Measurements from ENCODE around the gene BBLN.
"Not testable (repeated sequence)": the region's sequence is repeated elsewhere in the genome, so short reads cannot be mapped to it uniquely, and the experiment has no call there.

Gene BBLN

DNA sequence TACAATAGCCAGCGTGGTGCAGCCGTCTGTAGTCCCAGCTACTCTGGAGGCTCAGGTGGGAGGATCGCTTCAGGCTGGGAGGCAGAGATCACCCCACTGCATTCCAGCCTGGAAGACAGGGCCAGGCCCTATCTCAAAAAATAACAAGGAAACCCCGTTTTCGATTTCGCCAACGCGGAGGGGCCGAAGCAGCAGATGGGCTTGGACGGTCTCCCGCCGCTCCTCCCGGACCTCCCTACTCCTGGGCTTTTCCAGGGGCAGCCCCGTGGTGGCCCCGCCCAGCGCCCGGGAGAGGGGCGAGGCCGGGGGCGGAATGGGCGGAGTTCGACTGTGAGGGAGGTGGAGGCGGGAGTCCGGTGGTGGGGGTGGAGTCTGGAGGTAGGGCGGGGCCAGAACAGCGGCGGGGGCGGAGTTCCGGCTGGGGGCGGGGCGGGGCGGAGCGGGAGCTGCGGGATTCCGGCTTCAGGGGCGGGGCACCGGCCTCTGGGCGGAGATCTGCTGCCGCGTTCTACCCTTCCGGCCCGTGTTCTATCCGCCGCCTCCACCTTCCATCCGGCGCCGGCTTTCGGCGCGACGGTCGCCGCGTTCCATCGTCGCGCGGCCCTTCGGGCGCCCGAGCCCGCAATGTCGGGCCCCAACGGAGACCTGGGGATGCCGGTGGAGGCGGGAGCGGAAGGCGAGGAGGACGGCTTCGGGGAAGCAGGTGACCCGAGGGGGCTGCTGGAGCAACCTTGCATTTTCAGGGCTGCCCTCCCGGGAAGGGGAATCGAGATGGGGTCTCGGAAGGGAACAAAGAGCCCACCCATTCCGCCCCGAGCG lies at the start of gene BBLN:
Gene BBLN (plus strand): TSS at position 482 of the 819 bp plus-strand sequence. CDS start 143 bp downstream, at position 625.
- peak; percentile 85 to 94 (median 87) for DNase-seq (ENCODE audit: low read depth in 3 of 3, low spot score in 1 of 3)

- DNase-seq (ENCODE audit: low read depth in 3 of 3, low spot score in 1 of 3): not testable (repeated sequence)
Measured at GRCh38 chr9:128111726-128112125, 48.3 kb upstream of the BBLN start.

DNA sequence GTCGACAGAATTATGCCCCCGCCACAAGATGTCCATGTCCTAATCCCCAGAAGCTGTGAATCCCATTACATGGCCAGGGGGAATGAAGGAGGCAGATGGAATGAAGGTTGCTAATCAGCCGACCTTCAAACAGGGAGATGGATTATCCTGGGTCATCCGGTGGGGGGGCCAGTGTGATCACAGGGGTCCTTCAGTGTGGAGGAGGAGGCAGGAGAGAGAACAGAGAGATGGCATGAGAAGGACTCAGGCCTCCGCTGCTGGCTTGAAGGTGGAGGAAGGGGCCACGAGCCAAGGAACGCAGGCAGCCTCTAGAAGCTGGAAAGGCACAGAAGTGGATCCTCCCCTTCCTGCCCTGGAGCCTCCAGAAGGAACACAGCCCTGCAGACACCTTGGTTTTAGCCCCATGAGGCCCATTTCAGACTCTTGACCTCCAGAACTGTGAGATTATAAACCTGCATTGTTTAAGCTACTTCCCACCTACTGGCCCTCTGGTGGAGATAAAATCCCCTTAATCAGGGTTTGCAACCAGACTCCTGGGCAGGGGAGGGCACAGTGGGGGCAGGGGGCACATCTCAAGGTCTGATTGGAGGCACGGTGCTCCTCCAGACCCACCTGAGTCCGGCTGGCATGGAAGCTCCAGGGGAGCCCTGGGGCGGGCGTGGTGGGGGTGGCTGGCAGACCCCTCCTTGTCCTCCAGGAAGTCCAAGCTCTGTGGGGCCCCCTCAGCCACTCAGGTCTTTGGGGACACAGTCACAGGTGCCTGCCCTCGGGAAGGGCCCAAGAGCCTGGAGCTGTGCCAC lies 46.3 kb upstream of the BBLN start:
- no peak for DNase-seq (ENCODE audit: low read depth in 3 of 3, low spot score in 1 of 3)

DNA sequence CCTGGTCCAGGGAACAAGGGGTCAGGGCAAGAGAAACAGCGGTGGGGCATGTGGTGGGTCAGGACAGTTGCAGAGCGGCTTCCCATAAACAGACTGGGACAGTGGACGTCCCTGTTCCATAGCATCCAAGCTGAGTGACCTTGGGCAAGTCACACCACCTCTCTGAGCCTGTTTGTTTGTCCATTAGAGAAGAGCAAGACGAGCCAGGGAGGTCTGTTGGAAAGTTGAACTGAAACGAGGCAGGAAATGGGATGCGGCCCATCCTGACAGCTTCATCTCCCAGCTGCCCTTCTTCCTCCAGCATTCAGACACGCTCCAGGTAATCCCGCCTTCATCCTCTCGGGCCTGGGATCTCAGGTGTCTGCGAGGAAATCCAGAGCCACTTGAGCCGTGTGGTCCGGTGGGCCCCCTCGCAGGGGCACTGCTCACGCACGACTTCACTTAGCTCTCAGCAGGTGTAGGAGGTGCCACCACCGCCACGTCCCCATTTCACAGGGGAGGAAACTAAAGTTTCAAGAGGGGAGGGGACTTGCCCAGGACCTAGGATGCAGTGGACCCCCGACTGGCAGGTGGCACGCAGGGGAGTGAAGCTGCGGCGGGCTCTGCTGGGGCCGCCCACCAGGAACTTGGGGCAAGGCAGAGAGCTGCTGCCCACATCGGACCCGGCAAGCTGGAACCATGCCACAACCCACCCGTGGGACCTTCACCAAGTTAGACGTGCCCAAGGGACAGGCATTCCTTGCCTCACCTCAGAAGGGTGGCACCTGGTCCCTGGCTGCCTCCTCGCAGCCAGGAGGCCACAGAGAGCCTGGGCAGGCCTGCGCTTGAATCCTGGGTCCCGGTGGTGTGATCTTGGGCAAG lies 45.5 kb upstream of the BBLN start:
- no peak for DNase-seq (ENCODE audit: low read depth in 3 of 3, low spot score in 1 of 3)

- no peak for DNase-seq (ENCODE audit: low read depth in 3 of 3, low spot score in 1 of 3)
Measured at GRCh38 chr9:128115187-128116103, 44.6 kb upstream of the BBLN start.

DNA sequence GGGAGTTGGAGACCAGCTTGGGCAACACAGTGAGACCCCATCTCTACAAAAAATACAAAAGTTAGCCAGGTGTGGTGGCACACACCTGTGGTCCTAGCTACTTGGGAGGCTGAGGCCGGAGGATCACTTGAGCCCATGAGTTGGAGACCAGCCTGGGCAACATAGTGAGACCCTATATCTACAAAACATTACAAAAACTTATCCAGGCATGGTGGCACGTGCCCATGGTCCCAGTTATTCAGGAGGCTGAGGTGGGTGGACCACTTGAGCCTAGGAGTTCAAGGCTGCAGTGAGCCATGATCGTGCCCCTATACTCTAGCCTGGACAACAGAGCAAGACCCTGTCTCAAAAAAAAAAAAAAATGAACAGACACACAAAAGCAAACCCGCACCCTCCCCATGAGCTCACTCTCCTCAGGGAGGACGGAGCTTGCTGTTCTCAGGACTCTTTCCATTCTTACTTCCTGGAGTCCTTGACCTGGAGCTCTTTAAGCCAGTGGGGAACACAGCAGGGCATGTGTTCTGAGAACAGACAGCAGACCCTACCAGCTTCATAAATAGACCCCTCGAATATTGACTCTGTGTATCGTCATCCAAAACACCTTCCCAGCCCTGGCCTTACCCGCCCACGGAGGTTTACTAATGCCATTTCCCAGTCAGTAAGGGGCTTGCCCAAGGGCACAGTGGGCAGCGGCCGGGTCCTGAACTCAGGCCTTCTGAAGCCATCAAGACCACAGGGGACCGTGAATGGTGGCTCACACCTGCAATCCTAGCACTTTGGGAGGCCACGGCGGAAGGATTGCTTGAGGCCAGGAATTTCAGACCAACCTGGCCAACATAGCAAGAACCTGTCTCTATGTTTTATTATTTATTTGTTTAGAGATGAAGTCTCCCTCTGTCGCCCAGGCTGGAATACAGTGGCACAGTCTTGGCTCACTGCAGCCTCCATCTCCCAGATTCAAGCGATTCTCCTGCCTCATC lies 43.7 kb upstream of the BBLN start:
- DNase-seq (ENCODE audit: low read depth in 3 of 3, low spot score in 1 of 3): no peak

GRCh38 chr9:128117613-128118471 lies 42.2 kb upstream of the BBLN start:
- peak; percentile 87 to 99 (median 93) for DNase-seq (ENCODE audit: low read depth in 3 of 3, low spot score in 1 of 3)

GRCh38 chr9:128118472-128118857 lies 41.6 kb upstream of the BBLN start:
- DNase-seq (ENCODE audit: low read depth in 3 of 3, low spot score in 1 of 3): no peak

GRCh38 chr9:128118971-128119665 lies 40.9 kb upstream of the BBLN start:
- no peak for DNase-seq (ENCODE audit: low read depth in 3 of 3, low spot score in 1 of 3)

DNA sequence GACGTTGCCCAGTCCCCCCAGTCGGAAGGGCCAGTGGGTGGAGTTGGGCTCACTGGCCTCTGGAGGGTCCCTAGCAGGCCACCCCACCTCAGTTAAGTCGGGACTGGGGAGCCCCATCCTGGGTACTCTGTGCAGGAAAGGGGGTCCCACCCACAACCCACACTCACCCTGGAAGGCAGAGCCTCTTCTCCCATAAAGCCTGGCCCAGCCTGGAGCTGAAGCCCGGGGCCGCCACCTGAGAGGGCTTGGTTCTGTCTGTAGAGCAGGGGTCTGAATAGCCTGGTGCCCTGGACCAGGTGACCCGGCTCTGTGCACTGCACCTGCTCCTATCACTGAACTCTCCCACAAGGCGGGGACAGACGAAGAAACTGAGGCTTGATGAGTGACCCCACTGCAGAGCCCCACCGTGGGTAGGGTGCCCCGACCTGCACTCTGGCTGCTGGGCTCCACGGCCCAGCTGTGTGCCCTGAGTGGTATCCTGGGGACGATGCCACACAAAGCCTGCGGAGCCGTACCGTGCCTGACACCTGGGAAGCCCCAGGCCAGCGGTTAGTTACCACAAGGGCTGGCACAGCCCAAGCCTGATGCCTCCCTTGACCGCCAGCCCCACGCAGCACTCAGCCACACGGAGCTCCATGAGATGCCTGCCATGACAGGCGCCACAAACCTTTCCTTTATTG lies 39.9 kb upstream of the BBLN start:
- DNase-seq (ENCODE audit: low read depth in 3 of 3, low spot score in 1 of 3): no peak

DNA sequence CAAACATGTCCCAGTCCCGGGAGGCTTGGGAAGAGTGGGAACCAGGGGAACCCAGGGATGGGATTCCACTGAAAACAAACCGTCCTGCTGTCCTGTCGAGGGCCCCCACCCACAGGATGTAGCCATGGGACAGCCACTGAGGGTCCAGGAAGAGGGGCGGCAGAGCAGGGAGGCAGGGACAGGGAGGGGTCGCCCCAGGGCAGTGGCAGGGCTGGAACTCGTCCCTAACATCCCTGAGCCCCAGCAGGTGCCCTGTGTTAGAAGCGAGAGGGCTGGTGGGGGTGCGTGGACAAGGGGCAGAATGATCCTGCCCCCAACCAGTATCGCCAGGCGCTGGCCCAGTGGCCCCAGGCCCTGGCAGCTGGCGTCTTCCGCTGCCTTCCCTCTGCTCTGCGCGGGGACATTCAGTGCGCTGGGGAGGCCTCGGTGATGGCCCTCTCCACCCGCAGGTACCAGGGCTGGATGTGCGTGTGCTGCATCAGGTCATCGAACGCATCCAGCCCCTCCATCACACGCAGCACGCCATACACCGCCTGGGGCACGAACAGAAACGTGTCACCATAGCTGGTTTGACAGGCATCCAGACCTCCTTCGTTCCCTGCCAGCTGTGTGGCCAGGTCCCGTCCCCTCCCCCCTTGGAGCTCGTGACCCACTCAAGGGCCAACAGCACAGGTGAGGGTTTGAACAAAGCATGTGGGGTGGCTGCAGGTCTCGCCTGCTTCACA lies 39.2 kb upstream of the BBLN start:
- no peak for DNase-seq (ENCODE audit: low read depth in 3 of 3, low spot score in 1 of 3)

GRCh38 chr9:128121466-128121810 lies 38.6 kb upstream of the BBLN start:
- DNase-seq (ENCODE audit: low read depth in 3 of 3, low spot score in 1 of 3): no peak

GRCh38 chr9:128121924-128122808 lies 37.9 kb upstream of the BBLN start:
- no peak for DNase-seq (ENCODE audit: low read depth in 3 of 3, low spot score in 1 of 3)

DNA sequence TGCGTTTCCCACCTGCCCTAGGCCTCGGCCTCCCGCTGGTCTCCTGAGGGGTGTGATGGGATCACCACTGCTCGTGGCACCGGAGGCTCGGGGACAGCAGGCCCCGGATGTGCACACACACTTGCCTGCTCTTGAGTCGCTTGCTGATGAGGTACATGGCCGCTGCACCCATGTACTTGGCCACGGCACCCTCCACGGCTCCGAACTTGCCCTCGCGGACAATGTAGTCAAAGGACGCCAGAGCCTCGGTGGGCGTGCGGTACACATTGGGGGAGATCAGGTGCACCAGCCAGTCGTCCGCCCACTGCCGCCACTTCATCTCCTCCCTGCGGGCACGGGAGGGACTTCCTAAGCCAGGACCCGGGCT lies 37.3 kb upstream of the BBLN start:
- DNase-seq (ENCODE audit: low read depth in 3 of 3, low spot score in 1 of 3): no peak

- DNase-seq (ENCODE audit: low read depth in 3 of 3, low spot score in 1 of 3): no peak
Measured at GRCh38 chr9:128123451-128124080, 36.5 kb upstream of the BBLN start.
